Peyer's patch (tissue), 4 donors: ENCODE measurements around the gene ARHGAP15.

Source experiments
- POLR2A ChIP-seq, 2 donors: fragments of 450-650 bp; IDR thresholded peaks; one replicate each; pipeline ENCODE4 v1.5.1; 2017; ENCODE audit warnings: antibody characterized with exemption in 2 of 2, mild to moderate bottlenecking in 2 of 2, moderate library complexity in 2 of 2
- TF ChIP-seq, protein P1 (sequence below), 6 experiments: fragments of 450-650 bp in 4 of 6; fragments of 200-600 bp in 2 of 6; sonication (generic) in 1 of 6; IDR thresholded peaks; one replicate each; pipeline ENCODE4 v1.5.1; 2017 to 2019; ENCODE audit warnings: antibody characterized with exemption in 6 of 6, mild to moderate bottlenecking in 3 of 6, moderate library complexity in 1 of 6

DNA sequence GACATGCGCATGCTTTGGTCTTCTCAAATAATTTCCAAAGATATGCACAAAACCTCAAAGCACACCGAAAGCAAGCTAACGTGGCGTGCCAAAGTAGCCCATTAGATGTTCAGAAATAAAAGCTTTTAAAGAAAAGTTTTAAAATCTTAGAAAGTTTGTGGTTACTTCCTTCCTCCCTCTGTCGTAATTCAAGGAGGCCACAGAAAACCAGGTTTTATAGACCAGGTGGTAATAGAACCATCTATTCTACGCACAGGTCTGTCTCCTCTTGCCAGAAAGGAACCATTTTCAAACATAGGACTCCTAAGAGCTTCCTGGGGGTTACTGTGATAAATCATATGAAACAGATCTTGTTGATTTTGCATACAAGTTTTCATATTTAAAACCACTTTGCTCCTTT lies 487.2 kb downstream of the ARHGAP15 start:
- TF ChIP-seq, protein P1, sequence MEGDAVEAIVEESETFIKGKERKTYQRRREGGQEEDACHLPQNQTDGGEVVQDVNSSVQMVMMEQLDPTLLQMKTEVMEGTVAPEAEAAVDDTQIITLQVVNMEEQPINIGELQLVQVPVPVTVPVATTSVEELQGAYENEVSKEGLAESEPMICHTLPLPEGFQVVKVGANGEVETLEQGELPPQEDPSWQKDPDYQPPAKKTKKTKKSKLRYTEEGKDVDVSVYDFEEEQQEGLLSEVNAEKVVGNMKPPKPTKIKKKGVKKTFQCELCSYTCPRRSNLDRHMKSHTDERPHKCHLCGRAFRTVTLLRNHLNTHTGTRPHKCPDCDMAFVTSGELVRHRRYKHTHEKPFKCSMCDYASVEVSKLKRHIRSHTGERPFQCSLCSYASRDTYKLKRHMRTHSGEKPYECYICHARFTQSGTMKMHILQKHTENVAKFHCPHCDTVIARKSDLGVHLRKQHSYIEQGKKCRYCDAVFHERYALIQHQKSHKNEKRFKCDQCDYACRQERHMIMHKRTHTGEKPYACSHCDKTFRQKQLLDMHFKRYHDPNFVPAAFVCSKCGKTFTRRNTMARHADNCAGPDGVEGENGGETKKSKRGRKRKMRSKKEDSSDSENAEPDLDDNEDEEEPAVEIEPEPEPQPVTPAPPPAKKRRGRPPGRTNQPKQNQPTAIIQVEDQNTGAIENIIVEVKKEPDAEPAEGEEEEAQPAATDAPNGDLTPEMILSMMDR (IDR thresholded peaks at IDR 0.05): no peak
- no peak for TF ChIP-seq POLR2A (IDR thresholded peaks at IDR 0.05)
